NCI-H1092 (cell line): Measurements from ENCODE around the gene RBM28.

Experiments
- DNase-seq: peaks from one replicate; lab custom pipeline; 2025; lab: John Stamatoyannopoulos, UW

Gene RBM28

GRCh38 chr7:128374041-128374440, 30.3 kb upstream of the RBM28 start:
- DNase-seq, result no peak

- no peak for DNase-seq
Observed at GRCh38 chr7:128373606-128374005, 29.9 kb upstream of the RBM28 start.

GRCh38 chr7:128370491-128370890, 26.8 kb upstream of the RBM28 start:
- DNase-seq, result no peak

- DNase-seq, result no peak
Observed at GRCh38 chr7:128366986-128367385, 23.3 kb upstream of the RBM28 start.

- DNase-seq, result no peak
Observed at GRCh38 chr7:128366300-128366699, 22.6 kb upstream of the RBM28 start.

- no peak for DNase-seq
Observed at GRCh38 chr7:128365432-128365831, 21.7 kb upstream of the RBM28 start.

- DNase-seq, result no peak
Observed at GRCh38 chr7:128364166-128364870, 20.6 kb upstream of the RBM28 start.

- no peak for DNase-seq
Observed at GRCh38 chr7:128363261-128363721, 19.6 kb upstream of the RBM28 start.

GRCh38 chr7:128362670-128363069, 19.0 kb upstream of the RBM28 start:
- DNase-seq, result no peak

GRCh38 chr7:128361411-128362379, 18.0 kb upstream of the RBM28 start, which contains the start of gene PRRT4:
Gene PRRT4 (minus strand): TSS chr7:128361690.
- DNase-seq, result no peak

- no peak for DNase-seq
Observed at GRCh38 chr7:128360359-128360678, 16.6 kb upstream of the RBM28 start.

- no peak for DNase-seq
Observed at GRCh38 chr7:128359939-128360338, 16.2 kb upstream of the RBM28 start.

- no peak for DNase-seq
Observed at GRCh38 chr7:128359336-128359735, 15.6 kb upstream of the RBM28 start.

GRCh38 chr7:128358233-128358632, 14.5 kb upstream of the RBM28 start:
- no peak for DNase-seq

- no peak for DNase-seq
Observed at GRCh38 chr7:128357217-128357613, 13.5 kb upstream of the RBM28 start.

- no peak for DNase-seq
Observed at GRCh38 chr7:128356546-128357216, 13.0 kb upstream of the RBM28 start.

GRCh38 chr7:128353610-128354009, 9.9 kb upstream of the RBM28 start:
- DNase-seq, result no peak

GRCh38 chr7:128353189-128353588, 9.5 kb upstream of the RBM28 start:
- no peak for DNase-seq

GRCh38 chr7:128352636-128353035, 8.9 kb upstream of the RBM28 start:
- no peak for DNase-seq

- peak; percentile 38 for DNase-seq
Observed at GRCh38 chr7:128352153-128352537, 8.4 kb upstream of the RBM28 start.

GRCh38 chr7:128351296-128352152, 7.8 kb upstream of the RBM28 start:
- DNase-seq, result no peak
